Panc1 (cell line): ENCODE measurements around the gene AGPAT3.

Experiments used
- POLR2AphosphoS5 ChIP-seq: IDR thresholded peaks from 2 replicates; pipeline ENCODE4 v1.6.1; 2012; ENCODE audit warnings: mild to moderate bottlenecking, low read depth, low read length, moderate library complexity
- TF ChIP-seq, protein P1 (sequence below): fragments of 450-650 bp; IDR thresholded peaks from 2 replicates; pipeline ENCODE4 v1.5.1; 2017; ENCODE audit warnings: mild to moderate bottlenecking

DNA sequence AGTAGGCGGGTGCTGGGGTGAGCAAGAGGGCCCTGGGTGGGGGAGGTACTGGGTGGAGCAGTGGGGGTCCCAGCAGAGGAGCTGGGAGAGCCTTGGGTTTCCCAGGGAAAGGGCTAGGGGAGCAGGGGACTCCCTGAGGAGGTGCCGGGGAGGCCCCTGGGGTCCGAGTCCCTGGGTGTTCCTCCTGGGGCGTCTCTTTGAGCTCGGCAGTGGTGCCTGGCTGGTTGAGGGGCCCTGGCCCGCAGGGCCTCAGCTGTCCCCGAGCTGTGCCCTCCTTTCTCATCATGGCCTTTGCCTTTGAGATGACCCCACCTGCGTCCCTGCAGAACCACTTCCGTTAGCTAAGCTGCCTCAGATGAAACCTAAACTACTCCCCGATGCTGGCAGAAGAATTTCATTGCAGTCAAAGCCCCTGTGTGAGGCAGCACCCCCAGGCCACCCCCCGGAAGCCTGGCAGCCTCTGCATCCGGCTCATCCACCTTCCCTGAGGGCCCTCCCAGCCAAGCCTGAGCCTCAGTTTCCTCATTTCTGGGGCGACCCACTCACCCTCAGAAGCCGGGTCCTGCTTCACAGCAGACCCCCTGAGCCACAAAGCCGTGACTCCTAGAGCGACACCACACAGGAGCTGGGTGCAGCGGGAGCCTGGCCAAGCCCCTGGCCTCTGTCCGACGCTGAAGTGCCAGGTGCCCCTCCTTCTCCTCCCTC lies 103.5 kb downstream of the AGPAT3 start:
- TF ChIP-seq, protein P1, sequence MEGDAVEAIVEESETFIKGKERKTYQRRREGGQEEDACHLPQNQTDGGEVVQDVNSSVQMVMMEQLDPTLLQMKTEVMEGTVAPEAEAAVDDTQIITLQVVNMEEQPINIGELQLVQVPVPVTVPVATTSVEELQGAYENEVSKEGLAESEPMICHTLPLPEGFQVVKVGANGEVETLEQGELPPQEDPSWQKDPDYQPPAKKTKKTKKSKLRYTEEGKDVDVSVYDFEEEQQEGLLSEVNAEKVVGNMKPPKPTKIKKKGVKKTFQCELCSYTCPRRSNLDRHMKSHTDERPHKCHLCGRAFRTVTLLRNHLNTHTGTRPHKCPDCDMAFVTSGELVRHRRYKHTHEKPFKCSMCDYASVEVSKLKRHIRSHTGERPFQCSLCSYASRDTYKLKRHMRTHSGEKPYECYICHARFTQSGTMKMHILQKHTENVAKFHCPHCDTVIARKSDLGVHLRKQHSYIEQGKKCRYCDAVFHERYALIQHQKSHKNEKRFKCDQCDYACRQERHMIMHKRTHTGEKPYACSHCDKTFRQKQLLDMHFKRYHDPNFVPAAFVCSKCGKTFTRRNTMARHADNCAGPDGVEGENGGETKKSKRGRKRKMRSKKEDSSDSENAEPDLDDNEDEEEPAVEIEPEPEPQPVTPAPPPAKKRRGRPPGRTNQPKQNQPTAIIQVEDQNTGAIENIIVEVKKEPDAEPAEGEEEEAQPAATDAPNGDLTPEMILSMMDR = no peak
- no peak for TF ChIP-seq POLR2AphosphoS5
